ENCODE results near the gene RAG1.

DNA sequence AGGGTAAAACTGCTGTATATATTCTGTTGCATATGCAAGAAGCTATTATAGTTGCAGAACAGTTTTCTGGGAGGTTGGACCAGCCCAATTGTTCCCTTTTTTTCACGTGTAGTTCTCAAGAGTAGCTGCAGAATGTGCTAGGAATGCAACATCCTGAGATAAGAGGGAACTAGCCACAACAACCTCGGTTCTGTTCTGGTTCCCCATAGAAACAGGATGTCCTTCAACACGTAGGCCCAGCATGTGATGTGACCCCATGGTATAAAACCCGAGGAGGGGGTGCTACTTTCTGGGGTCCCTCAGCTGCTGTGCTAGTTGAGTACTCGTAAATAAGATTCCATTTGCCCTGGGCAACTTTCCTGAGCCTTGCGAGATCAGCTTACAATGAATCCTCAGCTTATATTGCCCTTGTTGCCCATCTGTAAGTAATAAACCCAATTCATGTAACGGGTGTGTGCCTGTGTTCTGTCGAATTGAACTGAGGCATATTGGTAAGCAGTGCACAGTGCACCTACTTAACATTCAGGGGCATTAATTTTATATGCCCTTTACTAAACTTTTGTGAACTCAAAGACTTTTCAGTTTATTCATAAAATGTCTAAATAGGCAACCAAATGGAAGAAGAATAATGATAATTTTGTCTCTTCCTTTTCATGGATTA, 34.7 kb upstream of the RAG1 start:
- TF ChIP-seq, protein P1, sequence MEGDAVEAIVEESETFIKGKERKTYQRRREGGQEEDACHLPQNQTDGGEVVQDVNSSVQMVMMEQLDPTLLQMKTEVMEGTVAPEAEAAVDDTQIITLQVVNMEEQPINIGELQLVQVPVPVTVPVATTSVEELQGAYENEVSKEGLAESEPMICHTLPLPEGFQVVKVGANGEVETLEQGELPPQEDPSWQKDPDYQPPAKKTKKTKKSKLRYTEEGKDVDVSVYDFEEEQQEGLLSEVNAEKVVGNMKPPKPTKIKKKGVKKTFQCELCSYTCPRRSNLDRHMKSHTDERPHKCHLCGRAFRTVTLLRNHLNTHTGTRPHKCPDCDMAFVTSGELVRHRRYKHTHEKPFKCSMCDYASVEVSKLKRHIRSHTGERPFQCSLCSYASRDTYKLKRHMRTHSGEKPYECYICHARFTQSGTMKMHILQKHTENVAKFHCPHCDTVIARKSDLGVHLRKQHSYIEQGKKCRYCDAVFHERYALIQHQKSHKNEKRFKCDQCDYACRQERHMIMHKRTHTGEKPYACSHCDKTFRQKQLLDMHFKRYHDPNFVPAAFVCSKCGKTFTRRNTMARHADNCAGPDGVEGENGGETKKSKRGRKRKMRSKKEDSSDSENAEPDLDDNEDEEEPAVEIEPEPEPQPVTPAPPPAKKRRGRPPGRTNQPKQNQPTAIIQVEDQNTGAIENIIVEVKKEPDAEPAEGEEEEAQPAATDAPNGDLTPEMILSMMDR (IDR thresholded peaks at IDR 0.05), result no peak
- TF ChIP-seq POLR2AphosphoS5 (IDR thresholded peaks at IDR 0.05) (no peak), EP300 (IDR thresholded peaks at IDR 0.05) (no peak), POLR2A (IDR thresholded peaks at IDR 0.05) (no peak)

Measured in suprapubic skin (tissue), 4 donors.